ENCODE measurements around the gene EFHB.

- TF ChIP-seq CTCF (IDR thresholded peaks at IDR 0.05) (no peak), POLR2A (IDR thresholded peaks at IDR 0.05) (no peak)
These were observed 53.0 kb downstream of the EFHB start for GRCh38 chr3:19881036-19881435.

Data from esophagus squamous epithelium (tissue), 4 donors.